Muscle layer of duodenum (tissue), 2 donors: Measurements from ENCODE around the gene FCN3.

ENCODE experiments used
- H3K27ac ChIP-seq: one replicate; pipeline ENCODE4 v1.7.0; 2013; ENCODE audit warnings: mild to moderate bottlenecking, low read length
- H3K27me3 ChIP-seq: one replicate; pipeline ENCODE4 v1.7.0; 2013; ENCODE audit warnings: low read depth, mild to moderate bottlenecking, control low read depth, low read length
- H3K36me3 ChIP-seq, 2 donors: one replicate each; pipeline ENCODE4 v1.7.0; 2013; ENCODE audit warnings: low read length in 2 of 2, control low read depth in 1 of 2, mild to moderate bottlenecking in 1 of 2; ENCODE audit not compliant: insufficient read depth in 2 of 2, control insufficient read depth in 1 of 2
- H3K4me1 ChIP-seq, 2 donors: one replicate each; pipeline ENCODE4 v1.7.0; 2013; ENCODE audit warnings: low read length in 2 of 2, mild to moderate bottlenecking in 2 of 2, control low read depth in 1 of 2, moderate library complexity in 1 of 2; ENCODE audit not compliant: insufficient read depth in 2 of 2, control insufficient read depth in 1 of 2
- H3K4me3 ChIP-seq, 2 donors: one replicate each; pipeline ENCODE4 v1.7.0; 2013; ENCODE audit warnings: low read length in 2 of 2, low read depth in 1 of 2, mild to moderate bottlenecking in 1 of 2
- H3K9me3 ChIP-seq, 2 donors: one replicate each; pipeline ENCODE4 v1.7.0; 2013; ENCODE audit warnings: low read length in 2 of 2, control low read depth in 1 of 2, mild to moderate bottlenecking in 1 of 2; ENCODE audit not compliant: control insufficient read depth in 1 of 2
- donor health status: healthy.

FCN3 gene

DNA sequence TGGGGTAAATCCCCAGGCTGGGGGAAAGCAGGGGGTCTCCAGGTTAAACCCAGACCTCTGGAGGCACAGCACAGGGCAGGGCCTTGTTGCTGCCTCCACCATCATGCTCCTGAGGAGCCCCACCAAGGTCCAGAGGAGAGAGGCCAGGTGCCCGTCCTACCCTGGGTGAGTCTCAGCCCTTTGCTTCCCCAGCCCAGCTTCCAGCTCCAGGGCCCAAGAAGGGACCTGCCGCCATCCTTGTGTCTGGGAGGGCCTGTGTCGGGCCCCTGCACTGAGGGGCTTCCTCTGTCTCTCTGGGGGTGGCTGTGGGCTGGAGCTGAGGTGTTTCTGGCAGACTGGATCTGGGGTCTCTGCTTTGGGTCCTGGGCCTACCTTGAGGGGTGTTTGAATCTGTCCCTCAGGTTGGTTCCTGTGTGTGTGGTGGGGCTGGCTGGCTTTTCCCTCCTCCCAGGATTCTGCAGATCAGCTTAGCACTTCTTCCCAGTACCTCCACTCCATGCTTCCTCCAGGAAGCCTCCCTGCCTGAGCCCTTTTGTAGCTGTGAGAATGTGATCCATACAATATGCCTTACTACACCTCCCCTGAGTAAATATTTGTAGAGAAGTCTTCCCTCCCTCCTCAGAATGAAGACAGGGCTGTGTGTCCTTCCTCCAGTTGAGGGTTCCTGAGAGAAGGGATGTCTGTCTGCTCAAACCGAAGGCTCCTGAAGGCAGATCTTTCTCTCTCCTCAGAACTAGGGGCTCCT, 24.0 kb upstream of the FCN3 start:
- Histone ChIP-seq H3K27me3 (no peaks in the 10 kb centered on the region), H3K36me3 (peaks cover 0 to 2% of the 10 kb centered on the region in 2 donors), H3K27ac (no peak overlapping the region), H3K4me1 (peaks cover 12 to 48% of the 10 kb centered on the region in 2 donors), H3K9me3 (no peaks in the 10 kb centered on the region), H3K4me3 (no peak overlapping the region)

DNA sequence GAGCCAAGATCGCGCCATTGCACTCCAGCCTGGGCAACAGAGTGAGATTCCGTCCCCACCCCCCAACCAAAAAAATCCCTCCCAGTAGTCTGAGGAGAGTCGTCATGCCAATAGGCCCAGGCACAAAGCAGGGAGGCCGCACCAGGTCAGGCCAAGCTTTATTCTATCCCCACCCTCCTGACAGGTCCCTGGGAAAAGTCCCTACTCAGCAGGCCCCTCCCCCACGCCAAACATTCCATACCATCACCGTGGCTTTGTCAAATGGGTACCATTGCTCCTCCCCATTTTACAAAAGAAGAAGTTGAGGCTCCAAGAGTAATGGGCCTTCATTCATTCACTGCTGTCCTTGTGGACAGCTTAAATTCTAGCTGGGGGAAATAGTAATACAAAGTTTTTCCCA, 23.1 kb upstream of the FCN3 start:
- H3K9me3 ChIP-seq, result no peaks in the 10 kb centered on the region
- peaks cover 6 to 40% of the 10 kb centered on the region in 2 donors for H3K4me1 ChIP-seq
- no peak overlapping the region for H3K27ac ChIP-seq
- H3K27me3 ChIP-seq, result no peaks in the 10 kb centered on the region
- no peak overlapping the region for H3K4me3 ChIP-seq
- no peaks in the 10 kb centered on the region for H3K36me3 ChIP-seq

DNA sequence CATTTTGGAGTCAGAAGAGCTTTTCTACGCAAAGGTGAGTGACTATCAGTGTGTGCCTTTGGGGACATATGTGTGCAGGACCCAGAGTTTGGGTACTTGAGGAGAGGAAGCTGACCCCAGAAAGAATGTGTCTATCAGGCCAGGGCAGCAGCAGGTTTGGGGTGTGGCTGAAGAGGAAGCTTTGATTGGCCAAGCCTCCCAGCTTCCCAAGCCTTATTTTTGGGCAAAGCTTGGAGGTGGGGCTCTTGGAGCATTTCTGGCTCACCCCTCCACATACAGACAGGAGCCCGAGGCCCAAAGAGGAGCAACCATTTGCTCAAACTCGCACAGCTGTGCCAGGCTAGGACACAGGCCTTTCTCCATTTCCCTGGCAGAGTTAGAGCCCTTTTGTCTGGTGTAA, 22.5 kb upstream of the FCN3 start:
- Histone ChIP-seq H3K27ac (no peak overlapping the region), H3K27me3 (no peaks in the 10 kb centered on the region), H3K4me1 (peaks cover 0 to 35% of the 10 kb centered on the region in 2 donors), H3K4me3 (no peak overlapping the region), H3K36me3 (no peaks in the 10 kb centered on the region), H3K9me3 (no peaks in the 10 kb centered on the region)

DNA sequence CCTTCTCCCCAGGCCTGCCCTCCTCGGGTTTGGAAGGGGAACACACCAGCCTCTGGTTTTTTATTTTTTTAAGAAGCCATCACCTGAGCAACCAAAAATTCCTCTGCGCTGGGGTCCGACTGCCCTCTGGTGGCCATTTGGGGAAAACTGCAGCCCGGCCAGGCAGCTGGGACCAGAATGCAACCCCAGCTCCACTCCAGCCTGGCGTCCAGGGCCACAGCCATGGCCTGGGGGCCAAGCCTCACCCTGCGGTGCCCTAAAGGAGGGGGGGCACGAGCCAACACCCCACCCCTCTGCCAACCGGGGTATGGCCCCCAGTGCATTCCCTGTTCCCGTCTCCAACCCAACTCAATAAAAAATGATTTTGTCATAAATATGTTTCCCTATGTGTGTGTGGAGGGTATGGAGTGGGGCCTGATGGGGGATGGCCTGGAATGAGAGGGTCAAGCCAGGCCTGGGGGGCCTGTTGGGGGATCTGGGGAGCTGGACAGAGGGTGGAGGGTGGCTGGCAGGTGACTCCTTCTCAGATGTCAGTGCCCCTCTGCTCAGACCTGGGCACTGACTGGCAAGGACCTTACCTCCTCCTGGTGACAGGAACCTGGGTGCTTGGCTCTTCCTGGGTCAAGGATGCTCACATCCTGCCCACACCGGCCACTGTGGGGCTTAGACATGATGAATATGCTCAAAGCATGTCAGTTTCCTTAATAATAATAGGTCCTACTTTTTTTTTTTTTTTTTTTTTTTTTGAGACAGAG, 21.0 kb upstream of the FCN3 start:
- Histone ChIP-seq H3K27ac (no peak overlapping the region), H3K4me1 (peaks cover 7 to 35% of the 10 kb centered on the region in 2 donors), H3K9me3 (no peaks in the 10 kb centered on the region), H3K4me3 (no peak overlapping the region), H3K27me3 (no peaks in the 10 kb centered on the region), H3K36me3 (no peaks in the 10 kb centered on the region)

DNA sequence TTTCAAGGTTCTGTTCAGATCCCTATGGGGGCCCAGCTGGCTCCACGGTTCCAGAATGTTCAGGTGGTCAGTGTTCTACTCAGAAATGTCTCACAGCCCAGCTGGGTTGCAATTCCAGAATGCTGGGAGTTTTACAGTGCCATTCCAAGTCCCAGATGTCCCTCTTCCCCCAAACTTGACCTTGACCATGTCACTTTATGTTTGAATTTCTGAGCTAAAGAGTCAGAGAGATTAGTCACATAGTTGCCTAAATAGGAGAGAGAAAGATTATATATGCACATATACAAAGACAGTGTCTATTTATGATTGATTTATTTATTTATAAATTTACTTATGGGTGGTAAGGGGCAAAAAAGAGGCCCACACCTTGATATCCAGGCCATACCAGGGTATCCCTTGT, 20.3 kb upstream of the FCN3 start:
- Histone ChIP-seq H3K36me3 (no peaks in the 10 kb centered on the region), H3K9me3 (no peaks in the 10 kb centered on the region), H3K4me3 (no peak overlapping the region), H3K27me3 (no peaks in the 10 kb centered on the region), H3K4me1 (peaks cover 7 to 28% of the 10 kb centered on the region in 2 donors), H3K27ac (no peak overlapping the region)

DNA sequence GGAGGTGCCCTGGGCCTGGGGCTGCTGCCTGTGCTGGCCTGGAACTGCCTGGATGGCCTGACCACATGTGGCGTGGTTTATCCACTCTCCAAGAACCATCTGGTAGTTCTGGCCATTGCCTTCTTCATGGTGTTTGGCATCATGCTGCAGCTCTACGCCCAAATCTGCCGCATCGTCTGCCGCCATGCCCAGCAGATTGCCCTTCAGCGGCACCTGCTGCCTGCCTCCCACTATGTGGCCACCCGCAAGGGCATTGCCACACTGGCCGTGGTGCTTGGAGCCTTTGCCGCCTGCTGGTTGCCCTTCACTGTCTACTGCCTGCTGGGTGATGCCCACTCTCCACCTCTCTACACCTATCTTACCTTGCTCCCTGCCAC, 19.6 kb upstream of the FCN3 start:
- no peaks in the 10 kb centered on the region for H3K36me3 ChIP-seq
- H3K4me3 ChIP-seq, result no peak overlapping the region
- H3K4me1 ChIP-seq, result peaks cover 7 to 22% of the 10 kb centered on the region in 2 donors
- H3K27ac ChIP-seq, result no peak overlapping the region
- no peaks in the 10 kb centered on the region for H3K9me3 ChIP-seq
- H3K27me3 ChIP-seq, result no peaks in the 10 kb centered on the region

DNA sequence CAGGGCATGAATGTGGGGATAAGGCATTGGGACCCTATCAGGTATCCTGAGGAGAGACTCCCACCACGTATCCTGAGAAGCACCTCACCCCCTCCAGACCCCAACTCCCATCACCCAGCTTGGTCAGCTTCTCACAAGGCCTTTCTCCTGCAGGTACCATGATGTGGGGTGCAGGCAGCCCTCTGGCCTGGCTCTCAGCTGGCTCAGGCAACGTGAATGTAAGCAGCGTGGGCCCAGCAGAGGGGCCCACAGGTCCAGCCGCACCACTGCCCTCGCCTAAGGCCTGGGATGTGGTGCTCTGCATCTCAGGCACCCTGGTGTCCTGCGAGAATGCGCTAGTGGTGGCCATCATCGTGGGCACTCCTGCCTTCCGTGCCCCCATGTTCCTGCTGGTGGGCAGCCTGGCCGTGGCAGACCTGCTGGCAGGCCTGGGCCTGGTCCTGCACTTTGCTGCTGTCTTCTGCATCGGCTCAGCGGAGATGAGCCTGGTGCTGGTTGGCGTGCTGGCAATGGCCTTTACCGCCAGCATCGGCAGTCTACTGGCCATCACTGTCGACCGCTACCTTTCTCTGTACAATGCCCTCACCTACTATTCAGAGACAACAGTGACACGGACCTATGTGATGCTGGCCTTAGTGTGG, 19.1 kb upstream of the FCN3 start:
- Histone ChIP-seq H3K4me1 (peaks cover 7 to 20% of the 10 kb centered on the region in 2 donors), H3K9me3 (no peaks in the 10 kb centered on the region), H3K27ac (no peak overlapping the region), H3K4me3 (no peak overlapping the region), H3K27me3 (no peaks in the 10 kb centered on the region), H3K36me3 (no peaks in the 10 kb centered on the region)

DNA sequence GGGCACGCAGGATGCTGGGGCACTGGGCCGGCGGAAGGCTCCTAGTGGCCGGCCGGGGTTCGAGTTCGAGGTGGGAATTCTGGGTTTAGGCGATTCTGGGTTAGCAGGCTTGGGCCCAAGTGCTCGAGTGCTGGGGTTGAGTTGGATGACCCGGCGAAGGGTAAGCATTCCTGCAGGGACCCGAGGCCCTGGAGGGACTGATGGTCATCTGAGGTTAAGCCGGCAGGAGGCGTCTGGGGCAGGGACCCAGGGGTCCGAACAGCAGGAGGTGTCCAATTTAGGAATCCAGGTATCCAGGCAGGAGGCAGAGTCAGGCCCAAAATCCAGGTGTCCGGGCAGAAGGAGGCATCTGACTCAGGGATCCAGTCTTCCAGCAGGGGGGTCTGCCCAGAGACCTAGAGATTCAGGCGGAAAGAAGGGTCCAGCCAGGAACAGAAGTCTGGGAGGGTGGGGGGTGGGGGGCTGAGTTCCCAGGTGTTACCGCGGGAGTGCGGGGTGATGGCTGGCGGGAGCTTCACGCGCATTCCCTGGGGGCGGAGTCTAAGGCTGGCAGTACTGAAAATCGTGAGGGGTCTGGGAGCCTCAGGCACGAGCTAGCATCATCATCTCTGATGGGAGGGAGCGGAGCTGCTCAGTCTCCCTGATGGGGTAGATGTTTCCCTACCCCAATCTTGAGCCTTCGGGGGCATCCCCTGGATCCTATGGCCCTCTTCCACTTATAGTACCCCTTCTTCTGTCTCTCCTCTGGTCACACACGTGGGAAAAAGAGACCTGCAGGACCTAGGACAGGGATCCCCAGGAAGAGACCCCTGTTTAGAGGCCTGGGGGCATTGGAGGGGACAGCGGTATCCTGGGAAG, 18.4 kb upstream of the FCN3 start:
- Histone ChIP-seq H3K36me3 (no peaks in the 10 kb centered on the region), H3K4me3 (peak overlapping the region; percentile 39 to 58), H3K4me1 (peaks cover 7 to 20% of the 10 kb centered on the region in 2 donors), H3K9me3 (no peaks in the 10 kb centered on the region), H3K27ac (no peak overlapping the region), H3K27me3 (no peaks in the 10 kb centered on the region)

DNA sequence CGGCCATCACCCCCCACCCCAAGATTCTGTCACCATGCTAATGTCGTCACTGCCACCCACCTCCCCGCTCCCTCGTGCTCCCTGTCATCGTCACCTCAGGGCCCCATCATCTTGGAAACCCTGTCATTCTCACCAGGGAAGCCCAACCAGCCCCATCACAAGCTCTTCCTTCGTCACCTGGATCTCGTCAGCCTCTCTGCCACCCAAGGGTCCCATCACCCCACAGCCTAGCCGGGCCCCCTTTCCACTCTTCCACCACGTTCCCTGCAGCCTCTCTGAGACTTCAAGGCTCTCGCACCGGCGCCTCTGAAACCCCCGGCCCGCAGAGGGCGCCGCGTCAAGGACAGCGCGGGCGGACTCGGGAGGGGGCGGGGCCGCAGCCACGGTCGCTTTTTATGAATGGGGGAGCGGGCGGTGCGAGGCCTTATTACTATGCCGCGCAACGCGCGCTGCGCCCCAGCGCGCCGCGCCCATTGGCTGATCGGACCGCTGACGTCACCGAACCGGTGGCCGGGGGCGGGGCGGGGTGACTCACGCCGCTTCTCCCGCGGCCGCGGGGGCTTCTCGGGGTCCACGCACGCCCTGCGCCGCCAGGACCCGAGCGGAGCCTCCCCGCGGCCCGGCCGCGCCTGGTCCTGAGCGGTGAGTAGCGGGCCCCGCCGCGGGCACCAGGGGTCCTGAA, 17.6 kb upstream of the FCN3 start, which contains the start of gene GPR3:
GPR3 (plus strand) TSS at position 527 of the 682 bp plus-strand sequence. CDS start 1,177 bp downstream, outside the sequence.
- no peak within 1 kb of the TSS for H3K27ac ChIP-seq
- H3K27me3 ChIP-seq, result no peaks in the 10 kb centered on the region
- H3K36me3 ChIP-seq, result no peaks in the 10 kb centered on the region
- H3K9me3 ChIP-seq, result no peaks in the 10 kb centered on the region
- H3K4me1 ChIP-seq, result peaks cover 7 to 20% of the 10 kb centered on the region in 2 donors
- H3K4me3 ChIP-seq, result peak within 1 kb of the TSS; percentile 39 to 58

DNA sequence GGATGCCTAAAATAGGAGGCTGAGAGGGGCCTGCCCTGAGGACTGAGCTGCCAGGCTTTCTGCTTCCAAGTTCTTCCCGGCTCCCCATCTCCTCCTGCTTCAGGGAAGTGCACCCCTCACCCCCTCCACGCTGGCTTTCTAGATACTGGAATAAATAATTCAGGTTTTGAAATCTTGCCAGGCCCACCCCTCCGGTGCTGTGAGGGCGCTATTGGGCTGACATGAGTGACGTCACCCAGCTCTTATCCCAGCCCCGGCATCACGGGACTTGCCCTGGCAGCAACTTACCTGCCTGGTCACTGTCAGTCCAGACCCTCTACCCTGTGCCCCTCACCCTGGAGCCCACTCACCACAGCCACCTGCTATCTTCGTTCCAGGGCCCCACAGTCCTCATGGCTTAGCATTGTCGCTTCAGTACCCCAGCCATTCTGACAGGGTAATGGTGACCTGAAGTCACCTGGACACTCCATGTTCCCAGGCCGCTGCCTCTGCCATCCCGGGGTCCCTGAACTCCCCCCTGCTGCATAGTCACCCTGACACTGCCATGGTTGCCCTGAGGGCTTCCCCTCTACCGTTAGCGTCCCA, 17.0 kb upstream of the FCN3 start:
- H3K4me3 ChIP-seq, result peak overlapping the region; percentile 30 to 58
- no peaks in the 10 kb centered on the region for H3K27me3 ChIP-seq
- H3K27ac ChIP-seq, result no peak overlapping the region
- H3K4me1 ChIP-seq, result peaks cover 7 to 20% of the 10 kb centered on the region in 2 donors
- H3K9me3 ChIP-seq, result no peaks in the 10 kb centered on the region
- no peaks in the 10 kb centered on the region for H3K36me3 ChIP-seq
